BE2C (cell line): ENCODE results near the gene HDHD3.
A peak's percentile ranks its signal among the peaks of the same experiment; 100 is the strongest.

Experiments used
- DNase-seq: peaks from one replicate; pipeline ENCODE4 v3.0.0-alpha.2; 2020
- H3K27me3 ChIP-seq: fragments of 250-450 bp; sonication (Bioruptor Pico); 2 replicates; pipeline ENCODE4 v1.5.1; 2020; ENCODE audit warnings: mild to moderate bottlenecking
- H3K36me3 ChIP-seq: fragments of 250-450 bp; sonication (Bioruptor Pico); 2 replicates; pipeline ENCODE4 v1.5.1; 2020; ENCODE audit warnings: mild to moderate bottlenecking
- H3K4me1 ChIP-seq: fragments of 250-450 bp; sonication (Bioruptor Pico); 2 replicates; pipeline ENCODE4 v1.5.1; 2020
- H3K4me3 ChIP-seq: 2 replicates; pipeline ENCODE4 v1.5.1; 2011; ENCODE audit warnings: low read depth, low read length
- H3K9me3 ChIP-seq: fragments of 250-450 bp; sonication (Bioruptor Pico); 2 replicates; pipeline ENCODE4 v1.5.1; 2020
- CTCF ChIP-seq: IDR thresholded peaks from 2 replicates; pipeline ENCODE4 v1.5.1; 2012; ENCODE audit warnings: mild to moderate bottlenecking, low read depth, low read length

The HDHD3 gene

DNA sequence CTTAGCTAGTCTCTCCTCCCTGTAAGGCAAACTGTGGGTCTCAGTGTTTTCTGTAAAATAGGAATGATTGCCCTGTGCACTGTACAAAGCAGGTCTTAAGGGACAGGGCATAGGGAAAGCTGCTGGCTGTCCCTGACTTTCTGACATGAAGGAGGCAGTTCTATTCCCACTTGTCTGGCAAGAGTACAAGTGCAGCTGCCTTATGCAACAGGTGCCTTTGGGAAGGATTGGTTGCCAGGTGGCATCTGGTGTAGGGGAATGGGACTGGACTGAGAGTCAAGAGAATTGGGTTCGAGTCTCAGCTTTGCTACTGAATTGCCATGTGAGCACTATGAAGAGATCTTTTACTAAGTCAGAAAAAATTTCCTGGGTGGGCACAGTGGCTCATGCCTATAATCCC, 17.4 kb downstream of the HDHD3 start:
- no peaks in the 10 kb centered on the region for H3K9me3 ChIP-seq
- TF ChIP-seq CTCF, result no peak
- peaks cover 3% of the 10 kb centered on the region; the same call in 1 of the 2 replicates for H3K27me3 ChIP-seq
- H3K36me3 ChIP-seq, result no peaks in the 10 kb centered on the region
- no peak for DNase-seq
- H3K4me1 ChIP-seq, result no peaks in the 10 kb centered on the region; the same call in 1 of the 2 replicates
- no peak overlapping the region for H3K4me3 ChIP-seq

DNA sequence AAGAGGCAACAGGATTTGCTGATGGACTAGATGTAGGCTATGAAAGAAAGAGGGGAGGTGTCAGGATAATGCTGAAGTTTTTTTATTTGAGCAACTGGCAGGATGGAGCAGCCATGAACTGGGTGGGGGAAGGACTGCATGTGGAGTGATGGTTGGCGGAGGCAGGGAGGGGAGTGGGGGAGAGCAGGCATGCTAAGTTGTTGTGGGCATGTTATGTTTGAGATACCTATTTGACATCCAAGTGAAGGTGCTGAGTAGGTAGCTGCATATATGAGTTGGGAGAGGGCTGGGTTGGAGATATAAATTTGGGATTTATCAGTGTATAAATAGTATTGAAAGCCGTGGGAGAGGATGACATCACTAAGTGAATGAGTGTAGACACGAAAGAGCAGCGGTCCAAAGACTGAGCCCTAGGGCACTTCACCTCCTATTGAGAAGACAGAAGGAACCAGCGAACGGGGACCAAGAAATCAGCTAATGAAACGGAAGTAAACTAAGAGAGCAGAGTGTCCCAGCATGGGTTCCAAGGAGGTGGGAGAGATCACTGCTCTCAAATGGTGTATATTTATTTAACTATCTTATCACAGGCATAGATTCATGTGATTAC, 20.0 kb downstream of the HDHD3 start:
- DNase-seq, result no peak
- H3K9me3 ChIP-seq, result no peaks in the 10 kb centered on the region
- no peak overlapping the region for H3K4me3 ChIP-seq
- TF ChIP-seq CTCF, result no peak
- no peaks in the 10 kb centered on the region; the same call in 1 of the 2 replicates for H3K4me1 ChIP-seq
- peaks cover 3% of the 10 kb centered on the region; the same call in 1 of the 2 replicates for H3K27me3 ChIP-seq
- H3K36me3 ChIP-seq, result no peaks in the 10 kb centered on the region

DNA sequence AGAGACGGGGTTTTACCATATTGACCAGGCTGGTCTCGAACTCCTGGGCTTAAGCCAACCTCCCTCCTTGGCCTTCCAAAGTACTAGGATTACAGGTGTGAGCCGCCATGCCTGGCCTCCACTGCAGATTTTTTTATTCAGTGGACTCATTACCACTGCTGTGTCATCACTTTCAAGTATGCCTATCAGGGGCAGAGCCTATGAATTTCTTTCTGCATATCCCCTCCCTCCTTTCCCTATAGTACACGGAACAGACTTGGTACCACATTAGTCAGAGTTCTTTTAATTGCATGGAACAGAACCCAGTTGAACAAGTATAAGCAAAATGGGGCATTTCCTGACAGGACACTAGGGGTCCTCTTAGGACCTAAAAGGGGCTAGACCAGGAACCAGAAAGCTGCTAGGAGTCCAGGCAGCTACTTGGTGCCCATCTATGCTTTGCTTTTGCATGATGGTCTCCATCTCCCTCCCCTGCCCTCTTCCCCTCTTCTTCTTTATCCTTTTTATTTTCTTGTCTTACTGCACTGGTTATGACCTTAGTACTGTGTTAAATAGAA, 21.7 kb downstream of the HDHD3 start:
- DNase-seq, result no peak
- TF ChIP-seq CTCF, result peak; percentile 49
- H3K9me3 ChIP-seq, result no peaks in the 10 kb centered on the region; the same call in 1 of the 2 replicates

GRCh38 chr9:113352411-113352810, 24.4 kb downstream of the HDHD3 start:
- no peak for TF ChIP-seq CTCF
- H3K4me1 ChIP-seq, result peaks cover 9% of the 10 kb centered on the region
- no peaks in the 10 kb centered on the region; the same call in 1 of the 2 replicates for H3K9me3 ChIP-seq
- H3K36me3 ChIP-seq, result no peaks in the 10 kb centered on the region
- DNase-seq, result no peak
- H3K4me3 ChIP-seq, result no peak overlapping the region
- H3K27me3 ChIP-seq, result peaks cover 14% of the 10 kb centered on the region

More for the DNA sequence above, 21.7 kb downstream of the HDHD3 start:
- Histone ChIP-seq H3K27me3 (peaks cover 7% of the 10 kb centered on the region), H3K36me3 (no peaks in the 10 kb centered on the region), H3K4me1 (peaks cover 8% of the 10 kb centered on the region), H3K4me3 (no peak overlapping the region)

DNA sequence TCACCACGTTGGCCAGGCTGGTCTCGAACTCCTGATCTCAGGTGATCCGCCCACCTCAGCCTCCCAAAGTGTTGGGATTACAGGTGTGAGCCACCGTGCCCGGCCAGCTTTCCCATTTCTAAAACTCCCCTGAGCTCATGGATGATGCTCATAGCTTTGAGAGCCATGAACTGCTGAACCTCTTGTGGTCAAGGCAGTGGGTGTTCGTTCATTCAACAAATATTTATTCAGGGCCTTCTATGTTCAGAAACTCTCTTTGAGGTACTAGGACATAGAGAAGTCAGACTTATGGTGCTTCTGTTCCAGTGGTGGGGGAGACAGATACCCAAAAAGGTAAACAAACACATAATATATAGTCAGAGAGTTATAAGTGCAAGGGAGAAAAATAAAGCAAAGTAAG, 24.8 kb downstream of the HDHD3 start:
- Histone ChIP-seq H3K4me3 (no peak overlapping the region), H3K27me3 (peaks cover 11% of the 10 kb centered on the region), H3K36me3 (no peaks in the 10 kb centered on the region), H3K4me1 (peaks cover 9% of the 10 kb centered on the region), H3K9me3 (no peaks in the 10 kb centered on the region; the same call in 1 of the 2 replicates)
- TF ChIP-seq CTCF, result no peak
- DNase-seq, result no peak

DNA sequence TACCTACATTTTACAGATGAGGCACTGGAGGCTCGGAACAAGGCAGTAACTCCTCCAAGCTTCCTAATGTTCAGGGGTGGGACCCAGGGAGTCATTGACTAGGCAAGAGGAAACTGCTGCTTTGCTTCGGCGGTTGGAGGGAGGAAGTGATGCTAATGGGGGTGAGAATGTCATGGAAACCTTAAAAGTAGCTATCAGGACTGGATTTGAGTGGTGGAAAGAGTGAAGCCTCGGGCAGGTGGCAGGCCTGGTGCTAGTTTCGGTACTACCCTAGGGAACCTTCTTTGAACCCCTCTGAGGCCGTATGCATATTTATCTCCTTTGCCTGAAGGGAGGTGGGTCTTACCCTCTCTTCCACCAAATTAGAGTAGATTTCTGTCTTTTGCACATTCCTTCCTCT, 25.8 kb downstream of the HDHD3 start:
- no peaks in the 10 kb centered on the region; the same call in 1 of the 2 replicates for H3K9me3 ChIP-seq
- H3K36me3 ChIP-seq, result no peaks in the 10 kb centered on the region
- H3K4me3 ChIP-seq, result no peak overlapping the region
- H3K4me1 ChIP-seq, result peaks cover 9% of the 10 kb centered on the region
- peaks cover 11% of the 10 kb centered on the region for H3K27me3 ChIP-seq
- no peak for DNase-seq
- no peak for TF ChIP-seq CTCF
